Hematopoietic multipotent progenitor cell treated with erythropoietin and hydrocortisone succinate and interleukin-3 and kit ligand, for 4 days (in vitro differentiated cells): ENCODE data around the gene CCDC34.

ENCODE experiments used
- DNase-seq: peaks from one replicate; pipeline ENCODE4 v3.0.0-alpha.2; 2015

CCDC34 gene, protein sequence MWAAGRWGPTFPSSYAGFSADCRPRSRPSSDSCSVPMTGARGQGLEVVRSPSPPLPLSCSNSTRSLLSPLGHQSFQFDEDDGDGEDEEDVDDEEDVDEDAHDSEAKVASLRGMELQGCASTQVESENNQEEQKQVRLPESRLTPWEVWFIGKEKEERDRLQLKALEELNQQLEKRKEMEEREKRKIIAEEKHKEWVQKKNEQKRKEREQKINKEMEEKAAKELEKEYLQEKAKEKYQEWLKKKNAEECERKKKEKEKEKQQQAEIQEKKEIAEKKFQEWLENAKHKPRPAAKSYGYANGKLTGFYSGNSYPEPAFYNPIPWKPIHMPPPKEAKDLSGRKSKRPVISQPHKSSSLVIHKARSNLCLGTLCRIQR

DNA sequence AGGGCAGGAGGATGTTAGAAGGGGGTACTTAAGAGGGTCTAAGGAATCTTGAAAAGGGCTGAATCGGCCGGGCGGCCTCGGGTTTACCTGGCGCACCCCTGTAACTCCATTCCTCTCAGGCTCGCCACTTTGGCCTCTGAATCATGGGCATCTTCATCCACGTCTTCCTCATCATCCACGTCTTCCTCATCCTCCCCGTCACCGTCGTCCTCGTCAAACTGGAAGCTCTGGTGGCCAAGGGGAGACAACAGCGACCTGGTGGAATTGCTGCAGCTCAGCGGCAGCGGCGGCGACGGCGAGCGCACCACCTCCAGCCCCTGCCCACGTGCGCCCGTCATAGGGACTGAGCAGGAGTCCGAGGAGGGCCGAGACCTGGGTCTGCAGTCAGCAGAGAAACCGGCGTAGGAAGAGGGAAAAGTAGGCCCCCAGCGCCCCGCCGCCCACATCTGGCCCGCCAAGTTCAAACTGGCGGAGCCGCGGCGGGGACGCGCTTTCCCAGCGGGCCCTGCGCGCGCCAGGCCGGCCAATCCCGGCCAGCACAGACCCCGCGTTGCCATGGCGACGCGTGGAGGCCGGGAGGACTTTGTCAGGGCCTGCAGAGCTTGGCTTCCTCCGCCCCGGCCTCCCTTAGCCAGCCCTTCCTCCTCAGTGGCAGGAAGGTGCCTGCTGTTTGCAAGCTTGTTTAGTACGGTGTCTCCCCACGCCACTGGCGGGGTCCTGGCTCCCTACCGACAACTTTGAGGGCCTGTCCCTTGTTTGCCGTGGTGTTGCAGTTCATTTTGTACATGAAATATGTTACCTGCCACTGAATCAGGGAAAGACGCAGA is at the start of gene CCDC34:
CCDC34 (minus strand) TSS at position 467 of the 827 bp plus-strand sequence; CDS start at position 446, 21 bp downstream.
- peak; percentile 97 for DNase-seq

DNA sequence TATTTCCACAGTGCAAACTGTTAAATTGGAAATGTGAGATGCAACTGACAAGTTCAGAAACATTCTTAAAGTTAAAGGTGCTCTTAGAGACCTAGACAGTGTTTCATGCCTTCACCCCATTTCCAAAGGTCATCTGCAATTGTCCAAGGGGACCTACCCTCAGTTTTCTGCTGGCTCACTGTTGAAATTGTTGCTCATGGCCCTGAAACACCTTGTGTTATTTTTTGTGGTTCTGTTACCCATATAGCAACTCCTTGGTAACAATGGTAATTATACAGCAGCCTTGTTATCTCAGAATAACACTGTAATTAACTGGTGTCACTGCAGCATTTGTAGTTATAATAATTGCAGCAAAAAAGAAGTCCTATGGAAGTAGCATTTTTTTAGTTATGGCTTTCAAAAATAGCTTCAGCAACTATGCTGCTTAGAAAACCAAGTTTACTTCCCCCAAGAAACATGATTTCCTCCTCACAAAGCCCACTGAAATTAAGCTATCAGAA is 49.2 kb upstream of the CCDC34 start:
- DNase-seq, result peak; percentile 37

DNA sequence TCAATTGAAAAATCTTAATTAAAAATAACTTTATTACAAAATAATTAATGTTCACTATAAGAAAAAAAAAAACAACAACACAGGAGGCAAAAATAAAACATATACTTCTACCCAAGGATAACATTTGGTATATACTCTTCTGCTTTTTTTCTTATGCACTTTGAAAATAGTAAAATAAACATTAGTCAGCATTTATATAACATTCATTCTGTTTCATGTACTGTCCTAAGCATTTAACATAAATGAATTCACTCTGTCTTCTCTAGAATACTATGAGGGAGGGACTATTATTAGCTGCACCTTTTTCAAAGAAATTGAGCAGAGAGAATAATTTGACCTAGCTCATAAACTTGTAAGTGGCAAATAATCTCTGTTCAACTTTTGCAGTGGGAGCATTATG is 48.3 kb upstream of the CCDC34 start:
- DNase-seq, result no peak

DNA sequence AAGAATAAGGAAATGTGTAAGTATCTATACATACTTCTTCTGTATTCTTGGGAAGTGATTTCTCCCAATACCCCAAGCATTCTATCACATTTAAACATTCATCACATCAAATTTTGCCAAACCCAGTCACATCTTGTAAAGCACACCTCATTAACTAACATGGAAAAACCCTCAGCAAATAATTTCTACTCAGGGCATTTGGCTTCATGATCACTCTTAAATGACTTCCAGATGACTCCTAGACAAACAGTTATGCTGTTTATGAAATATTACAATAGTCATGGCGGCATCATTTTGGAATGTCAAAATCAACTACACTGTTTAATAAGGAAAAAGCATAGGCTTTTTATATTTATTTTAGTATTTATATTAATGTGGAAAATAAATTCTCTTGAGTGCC is 47.3 kb upstream of the CCDC34 start:
- DNase-seq, result no peak

DNA sequence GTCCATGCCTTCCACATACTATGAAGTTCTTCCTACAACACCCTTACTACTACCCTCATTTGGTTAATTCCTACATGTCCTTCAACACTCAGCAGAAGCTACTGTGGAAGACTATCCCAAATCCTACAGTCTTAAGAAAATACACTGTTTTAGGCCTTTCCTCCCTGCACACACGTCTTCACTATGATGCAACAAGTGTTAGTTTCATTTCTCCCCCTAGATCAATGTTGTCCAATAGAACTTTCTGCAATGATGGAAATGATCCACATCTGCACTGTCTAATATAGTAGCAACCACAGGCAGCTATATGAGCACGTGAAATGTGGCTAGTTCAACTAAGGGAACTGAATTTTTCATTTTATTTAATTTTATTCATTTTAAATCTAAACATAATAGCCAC is 46.7 kb upstream of the CCDC34 start:
- no peak for DNase-seq

DNA sequence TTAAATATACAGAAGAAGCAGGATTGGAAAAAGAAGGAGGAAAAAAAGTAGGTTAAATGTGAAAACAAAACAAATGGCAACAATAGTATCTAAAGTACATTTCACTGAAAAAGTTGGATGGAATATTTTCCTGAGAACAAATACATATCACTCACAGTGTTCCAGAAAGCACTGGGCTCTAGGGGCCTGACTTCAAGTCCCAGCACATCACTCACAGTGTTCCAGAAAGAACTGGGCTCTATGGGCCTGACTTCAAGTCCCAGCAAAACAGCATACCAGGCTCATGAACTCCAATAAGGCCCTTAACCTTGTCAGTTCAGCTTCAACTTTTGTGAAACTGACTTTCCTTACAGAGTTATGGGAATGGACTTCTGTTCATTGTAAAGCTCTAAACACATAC is 46.0 kb upstream of the CCDC34 start:
- DNase-seq, result no peak

DNA sequence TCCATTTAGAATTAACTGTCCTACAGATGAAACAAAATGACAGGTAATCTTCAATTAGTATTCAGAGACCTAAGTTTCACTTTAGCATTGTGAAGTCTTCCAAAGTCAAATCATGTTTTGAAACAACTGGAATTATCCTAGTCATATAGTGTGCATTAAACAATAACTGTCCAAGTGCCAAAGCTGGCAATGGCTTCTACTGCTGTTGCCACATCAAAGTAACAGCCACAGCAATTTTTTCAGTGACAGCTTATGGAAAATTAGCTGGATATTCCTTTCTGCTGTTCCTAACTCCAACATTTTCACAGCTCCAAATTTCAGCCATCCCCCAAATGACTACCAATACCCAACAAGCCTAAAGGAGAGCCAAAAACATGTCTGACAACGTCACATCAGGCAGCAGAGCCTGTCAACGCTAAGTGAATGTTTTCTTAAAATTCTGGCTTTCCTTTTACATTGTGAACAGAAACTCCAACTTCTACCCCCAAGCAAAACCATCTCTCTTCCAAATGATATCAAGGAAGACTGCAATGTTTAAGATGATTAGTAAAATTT is 45.3 kb upstream of the CCDC34 start:
- DNase-seq, result no peak

DNA sequence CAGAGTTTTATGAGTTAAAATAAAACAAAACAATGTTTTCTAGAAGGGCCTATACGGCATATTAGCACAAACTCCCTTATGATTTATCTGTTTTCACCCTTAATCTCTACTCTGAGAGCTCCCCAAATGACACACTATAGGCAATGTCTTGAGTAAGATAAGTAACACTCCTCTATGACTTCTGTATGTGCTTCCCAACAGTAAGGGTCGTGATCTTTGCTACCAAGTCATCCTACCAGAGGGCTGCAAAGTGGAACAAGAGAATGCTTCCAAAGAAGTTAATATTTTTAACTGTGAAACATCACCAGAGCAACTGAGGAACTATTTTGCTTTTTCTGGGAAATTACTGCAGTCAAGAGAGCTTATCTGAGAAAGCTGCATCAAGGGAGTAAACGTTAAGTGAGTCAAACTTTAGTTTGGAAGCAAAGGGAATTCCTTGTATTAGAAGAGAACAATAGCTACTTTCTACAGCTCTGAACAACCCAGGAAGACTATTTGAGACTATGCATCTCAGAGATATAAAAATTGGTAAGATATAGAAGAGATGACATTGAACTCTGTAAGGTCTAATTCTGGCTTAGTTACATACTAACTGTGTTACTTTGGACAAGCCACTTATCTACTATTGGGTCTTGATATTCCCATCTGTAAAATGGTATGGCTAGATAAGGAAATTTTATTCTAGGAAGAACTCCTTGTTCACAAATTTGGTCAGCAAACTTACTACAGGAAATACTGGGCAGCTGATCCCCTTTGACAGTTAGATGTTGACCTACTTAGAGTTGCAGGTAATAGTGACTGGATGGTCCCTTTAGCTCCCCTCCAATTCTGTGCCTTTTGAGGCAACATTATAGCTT is 43.7 kb upstream of the CCDC34 start:
- DNase-seq, result peak; percentile 21

DNA sequence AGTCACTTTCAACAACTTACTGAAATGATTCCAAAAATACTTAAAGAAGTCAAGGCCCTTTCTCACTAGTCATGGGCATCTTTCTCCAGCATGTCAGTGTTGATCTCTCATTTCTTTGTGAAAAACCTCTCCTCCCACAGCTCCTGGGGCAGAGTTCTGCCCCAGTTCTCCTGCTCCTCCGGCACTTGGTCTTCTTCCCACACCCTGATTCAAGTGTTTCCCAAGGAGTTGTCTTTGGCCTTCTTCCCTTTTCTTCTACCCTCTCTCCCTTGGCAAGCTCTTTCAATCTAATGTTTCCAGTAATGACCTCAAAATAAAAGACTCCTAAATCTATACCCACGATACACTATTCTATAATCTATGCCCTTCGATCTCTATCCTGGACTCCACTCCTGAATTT is 42.1 kb upstream of the CCDC34 start:
- no peak for DNase-seq

DNA sequence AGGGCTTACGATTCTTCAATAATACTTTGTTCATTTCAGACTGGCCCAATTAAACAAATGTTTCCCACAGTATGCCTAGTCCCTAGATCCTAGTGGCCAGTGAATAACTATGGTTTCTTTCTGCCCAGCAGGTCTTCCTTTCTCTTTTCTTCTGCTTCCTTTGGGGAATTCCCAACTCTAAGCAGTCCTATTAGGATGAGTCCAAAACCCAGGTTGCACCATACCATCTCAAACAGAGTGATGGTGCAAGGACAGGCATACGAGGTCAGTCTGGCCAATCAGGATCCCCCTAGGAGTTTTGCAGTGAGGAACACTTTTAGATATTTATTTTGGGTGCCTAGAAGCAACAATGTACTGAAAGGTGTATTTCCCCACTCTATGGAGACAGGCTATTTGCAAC is 41.4 kb upstream of the CCDC34 start:
- DNase-seq, result no peak

DNA sequence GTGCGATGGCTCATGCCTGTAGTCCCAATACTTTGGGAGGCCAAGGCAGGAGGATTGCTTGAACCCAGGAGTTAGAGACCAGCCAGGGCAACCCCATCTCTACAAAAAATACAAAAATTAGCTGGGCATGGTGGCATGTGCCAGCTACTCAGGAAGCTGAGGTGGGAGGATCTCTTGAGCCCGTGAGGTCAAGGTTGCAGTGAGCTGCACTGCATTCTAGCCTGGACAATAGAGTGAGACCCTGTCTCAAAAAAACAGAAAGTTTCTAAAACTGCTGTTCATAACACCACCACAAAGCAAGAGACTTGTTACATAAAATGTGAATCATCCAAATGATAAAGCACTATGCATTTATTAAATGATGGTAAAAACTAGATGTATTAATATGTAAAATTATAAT is 40.2 kb upstream of the CCDC34 start:
- no peak for DNase-seq

DNA sequence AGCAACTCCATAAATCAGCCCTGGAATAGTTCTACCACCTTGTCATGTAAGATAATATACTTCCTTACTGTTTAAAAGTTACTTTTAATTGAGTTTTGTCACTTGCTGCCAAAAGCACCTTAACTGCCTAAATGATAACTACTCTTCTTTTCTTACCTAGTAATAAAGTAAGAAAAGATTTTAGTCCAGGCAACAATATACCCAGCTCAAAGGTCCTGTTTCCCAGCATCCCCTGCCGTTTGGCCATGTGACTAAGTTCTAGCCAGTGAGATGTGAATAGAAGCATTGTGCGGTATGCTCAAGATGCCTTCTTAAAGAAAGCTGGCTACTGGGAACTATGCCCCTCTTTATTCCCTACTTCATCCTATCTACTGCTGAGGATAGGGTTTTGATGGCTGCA is 39.4 kb upstream of the CCDC34 start:
- no peak for DNase-seq

DNA sequence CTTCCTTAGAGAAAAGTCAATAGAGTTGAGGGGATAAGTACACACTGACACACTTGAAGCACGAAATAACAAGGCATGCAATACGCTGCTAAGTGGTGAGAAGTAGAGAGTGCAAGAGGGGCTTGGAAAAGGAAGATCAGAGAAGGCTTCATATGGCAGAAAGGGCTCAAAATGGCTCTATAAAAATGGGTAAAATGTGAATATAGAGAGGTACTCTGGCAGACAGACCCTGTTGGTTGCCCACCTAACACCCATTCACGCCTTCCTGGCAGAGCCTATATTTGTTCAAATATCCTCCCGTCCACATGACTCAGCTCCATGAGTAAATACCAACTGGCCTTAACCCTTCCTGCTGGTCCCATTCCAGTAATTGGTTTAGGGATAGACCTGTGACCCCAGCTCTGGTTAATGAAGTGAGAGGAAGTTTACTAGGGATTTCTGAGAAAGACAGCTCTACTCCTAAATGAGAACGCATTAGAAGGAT is 38.9 kb upstream of the CCDC34 start:
- no peak for DNase-seq

DNA sequence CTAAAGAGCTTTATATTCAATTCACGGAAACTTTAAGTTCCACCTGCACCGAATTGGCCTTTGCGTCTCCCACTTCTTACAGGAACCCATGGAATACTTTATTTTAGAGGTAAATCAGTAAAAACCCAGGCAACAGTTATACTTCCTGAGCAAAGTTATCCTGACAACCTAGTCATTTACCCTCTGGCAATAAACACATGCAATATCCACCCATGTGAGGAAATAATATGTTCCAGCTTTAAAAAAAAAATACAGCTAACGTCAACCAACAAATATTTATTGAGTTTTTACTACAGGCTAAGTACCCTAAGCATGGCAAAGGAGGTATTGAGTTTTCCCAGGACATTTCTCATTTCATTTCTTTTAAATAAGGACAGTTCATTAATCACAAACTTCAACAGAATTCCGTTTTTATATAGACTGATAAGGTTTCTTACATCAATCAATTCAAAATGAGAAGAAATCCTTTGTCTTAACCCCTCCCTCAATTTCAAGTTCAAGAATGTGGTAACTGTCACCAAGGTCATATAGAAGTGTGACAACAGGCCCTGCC is 38.3 kb upstream of the CCDC34 start:
- no peak for DNase-seq

DNA sequence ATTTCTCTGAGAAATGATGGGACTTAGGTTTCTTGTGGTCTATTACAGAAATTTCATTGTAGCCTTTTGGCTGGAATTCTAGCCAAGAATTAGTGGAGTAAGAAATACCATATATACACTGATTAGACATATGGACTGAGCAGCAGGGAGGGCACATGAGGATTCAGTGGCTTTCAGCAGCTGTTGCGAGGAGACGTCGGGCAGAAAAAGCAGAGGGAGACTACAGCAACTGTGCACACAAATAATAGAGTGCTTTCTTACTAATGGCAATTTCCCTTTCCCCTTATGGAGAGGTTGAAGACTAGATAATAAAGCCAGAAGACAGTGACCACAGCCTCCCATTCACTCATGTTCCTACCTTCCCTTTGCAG is 35.4 kb upstream of the CCDC34 start:
- no peak for DNase-seq

DNA sequence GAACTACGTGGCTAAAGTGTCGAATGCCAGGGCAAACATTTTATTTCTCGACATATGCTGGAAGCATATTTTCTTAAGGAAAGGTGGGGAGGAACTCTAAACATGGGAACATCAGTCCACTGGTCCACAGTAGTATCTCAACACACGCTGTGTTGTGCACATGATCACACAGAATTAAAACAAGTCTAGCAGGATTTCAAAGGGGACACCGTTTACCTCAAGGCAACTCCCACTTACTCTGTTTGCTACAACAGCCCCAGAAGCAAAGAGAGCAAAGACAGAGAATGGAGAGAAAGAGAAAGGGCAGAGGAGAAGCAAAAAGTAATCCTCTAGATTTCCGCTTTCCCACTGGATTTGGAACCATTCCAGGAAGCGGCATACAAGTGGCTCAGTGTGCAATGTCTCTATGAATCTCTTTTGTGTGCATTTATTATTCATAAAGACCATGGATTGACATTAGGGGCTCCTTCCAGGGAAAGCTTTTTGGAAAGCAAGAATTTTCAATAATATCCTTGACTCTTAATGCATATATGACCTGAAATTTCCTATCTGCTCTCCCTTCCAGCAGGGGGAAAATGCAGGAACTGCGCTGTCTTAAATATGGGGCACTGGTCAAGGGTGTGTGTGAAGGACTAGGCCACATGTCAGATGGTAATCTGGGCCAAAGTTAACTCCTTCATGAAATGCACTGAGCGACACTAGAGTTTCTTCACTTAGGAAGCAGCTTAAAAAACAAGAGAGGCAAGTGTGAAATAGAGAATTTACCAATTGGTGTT is 34.8 kb upstream of the CCDC34 start:
- DNase-seq, result no peak

DNA sequence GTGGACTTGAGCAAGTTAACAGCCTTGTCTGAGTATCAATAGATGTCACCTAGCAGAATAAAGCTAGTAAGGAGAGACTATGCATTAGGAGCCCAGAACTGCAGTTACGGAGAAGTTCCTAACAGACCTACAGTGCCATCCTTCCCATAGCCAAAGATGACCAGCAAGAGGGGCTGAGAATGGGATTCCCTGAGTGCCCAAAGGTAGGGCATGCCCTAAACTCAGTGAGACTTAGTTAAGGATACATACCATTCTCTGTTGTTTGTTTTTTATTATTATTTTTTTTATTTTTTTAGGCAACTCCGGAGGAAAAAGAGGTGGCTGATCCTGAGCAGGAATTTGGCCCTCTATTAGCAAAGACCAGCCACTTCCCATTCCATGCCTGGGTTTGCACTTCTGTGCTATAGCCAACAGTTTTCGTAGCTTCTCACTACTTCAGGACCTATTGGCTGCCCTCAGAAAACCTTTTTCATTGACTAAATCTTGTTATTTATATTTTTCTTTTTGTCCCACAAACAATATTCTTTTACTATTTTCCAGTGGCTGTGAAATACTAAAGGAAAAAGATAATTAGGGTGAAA is 33.3 kb upstream of the CCDC34 start:
- no peak for DNase-seq

DNA sequence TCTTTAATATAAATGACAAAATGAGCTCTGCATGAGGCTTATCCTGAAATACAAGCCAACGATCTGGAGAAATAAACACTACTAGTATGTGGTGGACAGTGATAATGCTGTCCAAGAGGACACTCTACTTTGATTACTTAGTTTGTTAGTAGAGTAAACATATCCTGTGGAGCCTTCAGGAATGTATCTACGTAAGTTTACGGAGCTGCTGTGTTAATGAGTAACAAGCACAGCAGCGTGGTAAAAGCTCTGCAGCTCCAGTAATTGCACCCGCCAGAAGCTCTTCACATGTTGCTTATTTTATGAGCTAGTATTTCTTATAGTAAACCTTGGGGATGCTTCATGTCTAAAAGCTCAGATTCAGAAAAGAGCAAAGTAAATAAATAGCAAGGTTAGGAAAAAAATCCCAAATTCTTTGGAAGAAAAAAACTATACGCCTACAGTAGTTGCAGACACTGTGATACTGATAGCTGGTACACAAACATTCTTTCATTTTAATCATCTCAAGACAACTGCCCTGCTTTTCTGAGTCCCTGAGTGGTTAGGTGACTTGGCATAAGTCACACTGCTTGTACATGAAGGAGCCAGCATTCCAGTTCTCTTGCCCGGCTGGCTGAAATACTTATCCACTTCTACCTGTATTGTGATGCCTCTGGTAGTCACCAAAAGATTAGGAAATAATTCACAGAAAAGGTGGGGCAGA is 32.7 kb upstream of the CCDC34 start:
- DNase-seq, result no peak

DNA sequence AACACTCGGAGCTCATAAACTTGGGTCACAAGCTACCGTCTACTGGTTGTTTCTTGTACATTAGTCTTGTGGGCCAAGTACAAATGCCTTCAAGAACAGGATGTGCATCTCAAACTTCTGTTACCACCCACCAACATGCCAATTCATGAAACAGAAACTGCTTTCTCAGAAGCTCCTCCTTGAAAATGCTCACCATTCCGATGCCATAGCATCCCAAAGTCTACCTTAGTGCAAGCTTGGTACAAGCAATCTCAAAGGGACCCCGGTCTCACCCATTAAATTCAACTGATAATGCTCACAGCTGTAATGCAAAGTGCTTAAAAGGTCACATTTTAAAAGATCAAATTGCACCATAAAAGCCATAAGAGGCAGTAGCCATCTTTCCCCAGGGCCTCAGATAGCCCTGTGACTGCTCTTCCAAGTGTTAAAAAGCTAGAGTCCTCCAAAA is 31.8 kb upstream of the CCDC34 start:
- no peak for DNase-seq
